GM19043 (cell line): Measurements from ENCODE around the gene DRC1.

ENCODE experiments used
- ATAC-seq: cut with Tn5 transposase; IDR thresholded peaks from one replicate; pipeline ENCODE4 v1.9.1; 2021; ENCODE audit warnings: low read depth; ENCODE audit not compliant: unreplicated experiment

The DRC1 gene

GRCh38 chr2:26475037-26475436 lies 73.3 kb downstream of the DRC1 start:
- no peak for ATAC-seq

- ATAC-seq = no peak
These were observed 74.2 kb downstream of the DRC1 start for GRCh38 chr2:26475832-26476501.

- ATAC-seq = no peak
These were observed 75.6 kb downstream of the DRC1 start for GRCh38 chr2:26477126-26477910.

- ATAC-seq = no peak
These were observed 76.2 kb downstream of the DRC1 start, which contains the start of gene OTOF for GRCh38 chr2:26477911-26478253. TSS of gene OTOF (minus strand) at chr2:26478124.

GRCh38 chr2:26478366-26478765 lies 76.6 kb downstream of the DRC1 start:
- no peak for ATAC-seq

- ATAC-seq = no peak
These were observed 77.5 kb downstream of the DRC1 start for GRCh38 chr2:26479131-26479788.

GRCh38 chr2:26479789-26480565 lies 78.3 kb downstream of the DRC1 start:
- no peak for ATAC-seq

GRCh38 chr2:26480566-26481423 lies 79.1 kb downstream of the DRC1 start:
- ATAC-seq = no peak

- ATAC-seq = no peak
These were observed 80.0 kb downstream of the DRC1 start for GRCh38 chr2:26481706-26482105.

GRCh38 chr2:26482211-26483026 lies 80.7 kb downstream of the DRC1 start:
- ATAC-seq = no peak

- ATAC-seq = no peak
These were observed 81.3 kb downstream of the DRC1 start for GRCh38 chr2:26483027-26483326.

- no peak for ATAC-seq
These were observed 81.8 kb downstream of the DRC1 start for GRCh38 chr2:26483516-26483915.

- no peak for ATAC-seq
These were observed 82.3 kb downstream of the DRC1 start for GRCh38 chr2:26483957-26484565.

- no peak for ATAC-seq
These were observed 82.9 kb downstream of the DRC1 start for GRCh38 chr2:26484579-26484978.

GRCh38 chr2:26485099-26485498 lies 83.4 kb downstream of the DRC1 start:
- ATAC-seq = no peak

GRCh38 chr2:26485725-26486418 lies 84.2 kb downstream of the DRC1 start:
- ATAC-seq = no peak

- no peak for ATAC-seq
These were observed 85.1 kb downstream of the DRC1 start for GRCh38 chr2:26486789-26487188.

- ATAC-seq = no peak
These were observed 85.5 kb downstream of the DRC1 start for GRCh38 chr2:26487192-26487591.
